DOHH2 (cell line): ENCODE data around the gene BBS9.

Experiments
- EZH2phosphoT487 ChIP-seq: fragments of 200-600 bp; sonication (generic); IDR thresholded peaks from 2 replicates; pipeline ENCODE4 v1.6.1; 2017; ENCODE audit warnings: borderline replicate concordance, mild to moderate bottlenecking, antibody characterized with exemption, low read length, moderate library complexity, mixed read lengths
- TF ChIP-seq, protein P1 (sequence below): fragments of 200-600 bp; sonication (generic); IDR thresholded peaks from one replicate; pipeline ENCODE4 v1.5.1; 2014; ENCODE audit warnings: antibody characterized with exemption, mild to moderate bottlenecking, low read depth, low read length; ENCODE audit not compliant: poor library complexity, severe bottlenecking

DNA sequence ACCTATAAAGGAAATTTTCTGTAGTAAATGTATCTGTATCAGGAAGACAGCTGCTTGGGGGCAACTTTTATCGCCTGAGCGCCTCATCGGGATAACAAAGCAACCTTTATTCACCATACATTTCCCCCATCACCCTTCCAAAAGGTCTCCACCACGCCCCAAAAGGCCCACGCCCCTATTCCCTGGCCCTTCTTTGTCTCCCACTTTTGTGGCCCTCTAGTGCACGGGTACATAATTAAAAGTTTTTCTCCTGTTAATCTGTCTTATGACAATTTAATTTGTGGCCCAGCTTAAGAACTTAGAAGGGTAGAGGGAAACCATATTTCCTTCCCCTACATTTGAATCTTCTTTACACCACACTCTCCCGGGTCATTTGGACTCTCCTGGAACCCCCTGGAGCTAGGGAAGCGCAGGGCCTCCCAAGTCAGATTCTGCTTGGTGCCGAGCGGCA, 20.8 kb upstream of the BBS9 start:
- TF ChIP-seq, protein P1, sequence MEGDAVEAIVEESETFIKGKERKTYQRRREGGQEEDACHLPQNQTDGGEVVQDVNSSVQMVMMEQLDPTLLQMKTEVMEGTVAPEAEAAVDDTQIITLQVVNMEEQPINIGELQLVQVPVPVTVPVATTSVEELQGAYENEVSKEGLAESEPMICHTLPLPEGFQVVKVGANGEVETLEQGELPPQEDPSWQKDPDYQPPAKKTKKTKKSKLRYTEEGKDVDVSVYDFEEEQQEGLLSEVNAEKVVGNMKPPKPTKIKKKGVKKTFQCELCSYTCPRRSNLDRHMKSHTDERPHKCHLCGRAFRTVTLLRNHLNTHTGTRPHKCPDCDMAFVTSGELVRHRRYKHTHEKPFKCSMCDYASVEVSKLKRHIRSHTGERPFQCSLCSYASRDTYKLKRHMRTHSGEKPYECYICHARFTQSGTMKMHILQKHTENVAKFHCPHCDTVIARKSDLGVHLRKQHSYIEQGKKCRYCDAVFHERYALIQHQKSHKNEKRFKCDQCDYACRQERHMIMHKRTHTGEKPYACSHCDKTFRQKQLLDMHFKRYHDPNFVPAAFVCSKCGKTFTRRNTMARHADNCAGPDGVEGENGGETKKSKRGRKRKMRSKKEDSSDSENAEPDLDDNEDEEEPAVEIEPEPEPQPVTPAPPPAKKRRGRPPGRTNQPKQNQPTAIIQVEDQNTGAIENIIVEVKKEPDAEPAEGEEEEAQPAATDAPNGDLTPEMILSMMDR: peak; percentile 41
- TF ChIP-seq EZH2phosphoT487: no peak
